Upper lobe of right lung (tissue), 1 donor: ENCODE data around the gene ACTL7B. TPM values are rescaled to one million over a fixed set of nuclear protein-coding genes. Genes with fewer than 3 reads are reported as not detected.
"Not testable (repeated sequence)": the region's sequence is repeated elsewhere in the genome, so short reads cannot be mapped to it uniquely, and the experiment has no call there.

Source experiments
- ATAC-seq: fragments of 200-7000 bp; cut with Tn5 transposase; one replicate; pipeline ENCODE4 v1.9.1; 2020; ENCODE audit warnings: mild to moderate bottlenecking, moderate library complexity
- DNase-seq: peaks from one replicate; pipeline ENCODE4 v3.0.0-alpha.2; 2020
- H3K27ac ChIP-seq: fragments of 200-600 bp; one replicate; pipeline ENCODE4 v1.8.0; 2022
- H3K27me3 ChIP-seq: fragments of 200-600 bp; one replicate; pipeline ENCODE4 v1.8.0; 2022; ENCODE audit warnings: mild to moderate bottlenecking
- H3K36me3 ChIP-seq: fragments of 200-600 bp; one replicate; pipeline ENCODE4 v1.8.0; 2022
- H3K4me1 ChIP-seq: fragments of 200-600 bp; one replicate; pipeline ENCODE4 v1.8.0; 2022
- H3K4me3 ChIP-seq: fragments of 200-600 bp; one replicate; pipeline ENCODE4 v1.8.0; 2022; ENCODE audit warnings: mild to moderate bottlenecking
- H3K9me3 ChIP-seq: fragments of 200-600 bp; one replicate; pipeline ENCODE4 v1.8.0; 2022
- intact Hi-C: fragments of 100-400 bp; cut with DNase I; formaldehyde crosslinking; loops from one replicate; pipeline ENCODE4 v1.11.0; 2022
- long read RNA-seq: library from polyadenylated mRNA; unstranded; transcript quantifications from one replicate; pipeline ENCODE4 v2.0.0, GENCODE V29; 2021
- total RNA-seq: library from RNA; stranded (reverse); fragmentation: NEBNext Ultra II Directional; extraction: Animal tissue kit (Norgen Biotek cat#: 25700); gene quantifications from one replicate; pipeline ENCODE4 v1.2.1, GENCODE V29; 2021
- TF ChIP-seq, protein P1 (sequence below): fragments of 200-600 bp; IDR thresholded peaks from one replicate; pipeline ENCODE4 v1.8.0; 2022; ENCODE audit warnings: antibody characterized with exemption
- donor health status: DM: no; HTN: yes; CAD: no; lungs with severe emphysema.

ACTL7B gene, protein sequence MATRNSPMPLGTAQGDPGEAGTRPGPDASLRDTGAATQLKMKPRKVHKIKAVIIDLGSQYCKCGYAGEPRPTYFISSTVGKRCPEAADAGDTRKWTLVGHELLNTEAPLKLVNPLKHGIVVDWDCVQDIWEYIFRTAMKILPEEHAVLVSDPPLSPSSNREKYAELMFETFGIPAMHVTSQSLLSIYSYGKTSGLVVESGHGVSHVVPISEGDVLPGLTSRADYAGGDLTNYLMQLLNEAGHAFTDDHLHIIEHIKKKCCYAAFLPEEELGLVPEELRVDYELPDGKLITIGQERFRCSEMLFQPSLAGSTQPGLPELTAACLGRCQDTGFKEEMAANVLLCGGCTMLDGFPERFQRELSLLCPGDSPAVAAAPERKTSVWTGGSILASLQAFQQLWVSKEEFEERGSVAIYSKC
- not detected for total RNA-seq
- long read RNA-seq, result 0 reads

DNA sequence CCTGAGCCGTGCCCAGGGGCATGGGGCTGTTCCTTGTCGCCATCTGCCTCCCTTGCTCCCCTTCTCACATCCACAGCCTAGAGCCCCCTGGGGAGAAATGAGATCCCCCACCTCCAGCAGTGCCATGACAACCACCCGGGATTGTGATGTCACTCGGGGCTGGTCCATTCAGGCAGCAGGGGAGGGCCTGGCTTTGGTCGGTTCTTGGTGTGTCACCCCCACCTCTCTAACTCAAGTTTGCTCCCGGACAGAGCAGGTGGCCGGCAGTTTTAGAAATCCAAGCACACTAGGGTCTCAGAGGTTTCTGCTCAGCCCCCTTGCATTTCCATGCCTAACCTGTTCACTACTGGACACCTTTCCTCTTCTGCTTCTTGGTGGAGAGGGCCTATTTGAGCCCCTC lies at the start of gene ACTL7B:
TSS of gene ACTL7B (minus strand) at position 99 of the 400 bp plus-strand sequence. CDS start at position 43, 56 bp downstream.
- H3K9me3 ChIP-seq, result no peaks in the 10 kb centered on the region
- no peak within 1 kb of the TSS for H3K4me3 ChIP-seq
- H3K27ac ChIP-seq, result no peak within 1 kb of the TSS
- intact Hi-C loops, result no loop called here
- no peaks in the 10 kb centered on the region for H3K36me3 ChIP-seq
- no peaks in the 10 kb centered on the region for H3K27me3 ChIP-seq
- no peaks in the 10 kb centered on the region for H3K4me1 ChIP-seq
- ATAC-seq (no peak), DNase-seq (no peak)
- TF ChIP-seq, protein P1, sequence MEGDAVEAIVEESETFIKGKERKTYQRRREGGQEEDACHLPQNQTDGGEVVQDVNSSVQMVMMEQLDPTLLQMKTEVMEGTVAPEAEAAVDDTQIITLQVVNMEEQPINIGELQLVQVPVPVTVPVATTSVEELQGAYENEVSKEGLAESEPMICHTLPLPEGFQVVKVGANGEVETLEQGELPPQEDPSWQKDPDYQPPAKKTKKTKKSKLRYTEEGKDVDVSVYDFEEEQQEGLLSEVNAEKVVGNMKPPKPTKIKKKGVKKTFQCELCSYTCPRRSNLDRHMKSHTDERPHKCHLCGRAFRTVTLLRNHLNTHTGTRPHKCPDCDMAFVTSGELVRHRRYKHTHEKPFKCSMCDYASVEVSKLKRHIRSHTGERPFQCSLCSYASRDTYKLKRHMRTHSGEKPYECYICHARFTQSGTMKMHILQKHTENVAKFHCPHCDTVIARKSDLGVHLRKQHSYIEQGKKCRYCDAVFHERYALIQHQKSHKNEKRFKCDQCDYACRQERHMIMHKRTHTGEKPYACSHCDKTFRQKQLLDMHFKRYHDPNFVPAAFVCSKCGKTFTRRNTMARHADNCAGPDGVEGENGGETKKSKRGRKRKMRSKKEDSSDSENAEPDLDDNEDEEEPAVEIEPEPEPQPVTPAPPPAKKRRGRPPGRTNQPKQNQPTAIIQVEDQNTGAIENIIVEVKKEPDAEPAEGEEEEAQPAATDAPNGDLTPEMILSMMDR, result no peak

DNA sequence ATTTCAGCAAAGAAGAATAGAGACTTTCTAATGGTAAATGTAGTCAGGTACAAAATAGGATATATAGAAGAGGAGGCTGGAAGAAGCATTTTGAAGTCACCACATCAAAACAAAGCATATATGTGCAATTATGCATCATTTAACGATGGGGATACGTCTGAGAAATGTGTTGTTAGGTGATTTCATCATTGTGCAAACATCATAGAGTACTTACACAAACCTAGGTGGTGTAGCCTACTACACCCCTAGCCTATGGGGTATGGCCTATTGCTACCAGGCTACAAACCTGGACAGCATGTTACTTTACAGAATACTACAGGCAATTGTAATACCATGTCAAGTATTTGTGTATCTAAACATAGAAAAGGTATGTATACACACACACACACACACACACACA lies 49.7 kb upstream of the ACTL7B start:
- ATAC-seq (no peak), DNase-seq (no peak)
- peaks cover 96% of the 10 kb centered on the region for H3K36me3 ChIP-seq
- no peaks in the 10 kb centered on the region for H3K9me3 ChIP-seq
- TF ChIP-seq, protein P1, result no peak
- H3K4me1 ChIP-seq, result no peaks in the 10 kb centered on the region
- no peak overlapping the region for H3K4me3 ChIP-seq
- H3K27me3 ChIP-seq, result no peaks in the 10 kb centered on the region
- no peak overlapping the region for H3K27ac ChIP-seq
- intact Hi-C loops, result no loop called here

DNA sequence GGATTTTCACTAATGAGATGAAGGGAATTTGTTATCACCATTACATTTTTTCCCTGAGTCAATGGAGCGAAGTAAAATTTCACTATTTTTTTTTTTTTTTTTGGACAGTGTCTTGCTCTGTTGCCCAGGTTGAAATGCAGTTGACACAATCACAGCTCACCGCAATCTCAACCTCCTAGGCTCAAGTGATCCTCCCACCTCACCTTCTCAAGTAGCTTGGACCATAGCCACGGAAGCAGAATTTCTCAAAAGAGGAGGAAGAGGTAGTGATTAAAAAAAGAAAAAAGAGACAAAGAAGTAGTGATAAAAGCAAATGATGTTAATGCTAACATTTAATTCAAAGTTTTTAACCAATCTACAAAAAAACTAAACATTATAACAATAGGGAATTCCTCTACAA lies 48.4 kb upstream of the ACTL7B start:
- Histone ChIP-seq H3K27me3 (no peaks in the 10 kb centered on the region), H3K4me1 (no peaks in the 10 kb centered on the region), H3K27ac (no peak overlapping the region), H3K36me3 (peaks cover 96% of the 10 kb centered on the region), H3K4me3 (no peak overlapping the region), H3K9me3 (no peaks in the 10 kb centered on the region)
- no peak for ATAC-seq
- intact Hi-C loops, result no loop called here
- TF ChIP-seq, protein P1, result no peak
- DNase-seq, result no peak

DNA sequence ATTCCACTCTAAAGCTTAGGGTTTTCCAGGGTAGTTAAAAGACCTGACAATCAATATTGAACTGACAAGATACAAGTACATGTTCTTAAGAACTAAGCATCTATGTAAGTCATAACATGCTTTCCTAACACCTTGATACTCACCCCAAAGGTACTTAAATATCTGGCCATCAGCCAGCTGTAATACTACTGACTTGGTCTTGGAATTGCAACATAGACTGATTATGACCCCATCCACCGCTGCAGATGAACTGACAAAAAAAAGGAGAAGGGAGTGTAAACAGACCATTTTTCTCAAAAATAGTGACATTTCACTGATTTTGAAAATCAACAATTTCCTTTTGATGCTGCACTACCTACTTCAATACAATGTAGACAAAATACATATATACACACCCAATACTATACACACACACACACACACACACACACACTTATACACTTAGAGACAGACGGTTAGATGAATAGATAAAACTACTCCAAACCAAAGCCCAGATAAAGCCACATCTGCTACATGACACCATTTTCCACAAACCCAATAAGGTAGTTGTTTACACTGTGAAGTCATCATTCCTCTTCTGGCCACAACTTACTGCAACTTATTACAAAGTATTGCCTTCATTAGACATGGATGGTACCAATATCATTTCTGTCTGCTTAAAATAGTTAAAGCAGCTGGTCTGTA lies 47.8 kb upstream of the ACTL7B start:
- H3K27me3 ChIP-seq, result no peaks in the 10 kb centered on the region
- peaks cover 96% of the 10 kb centered on the region for H3K36me3 ChIP-seq
- no peak overlapping the region for H3K27ac ChIP-seq
- ATAC-seq (no peak), DNase-seq (no peak)
- H3K9me3 ChIP-seq, result no peaks in the 10 kb centered on the region
- TF ChIP-seq, protein P1, result no peak
- no peak overlapping the region for H3K4me3 ChIP-seq
- no peaks in the 10 kb centered on the region for H3K4me1 ChIP-seq
- intact Hi-C loops, result no loop called here

DNA sequence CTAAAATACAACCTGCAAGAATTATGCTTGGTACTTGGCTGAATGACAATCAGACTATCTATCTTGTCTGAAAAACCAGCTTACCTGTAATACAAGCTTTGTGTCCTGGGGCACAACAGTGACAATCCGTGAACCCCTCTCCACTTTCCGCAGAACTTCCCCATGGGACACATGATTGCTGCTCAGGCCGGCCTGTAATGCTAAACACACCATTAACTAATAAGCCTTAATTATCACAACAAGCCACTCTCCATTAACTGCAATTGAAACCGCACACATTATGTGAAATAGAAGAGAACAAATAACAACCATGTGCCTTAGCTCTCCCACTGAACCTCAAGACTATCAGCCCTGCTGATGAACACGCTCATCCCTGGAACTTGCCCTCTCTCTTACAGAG lies 44.4 kb upstream of the ACTL7B start:
- Histone ChIP-seq H3K27me3 (no peaks in the 10 kb centered on the region), H3K27ac (no peak overlapping the region), H3K9me3 (no peaks in the 10 kb centered on the region), H3K4me3 (no peak overlapping the region), H3K36me3 (peaks cover 97% of the 10 kb centered on the region), H3K4me1 (no peaks in the 10 kb centered on the region)
- no peak for DNase-seq
- TF ChIP-seq, protein P1, result no peak
- no peak for ATAC-seq
- intact Hi-C loops, result no loop called here

DNA sequence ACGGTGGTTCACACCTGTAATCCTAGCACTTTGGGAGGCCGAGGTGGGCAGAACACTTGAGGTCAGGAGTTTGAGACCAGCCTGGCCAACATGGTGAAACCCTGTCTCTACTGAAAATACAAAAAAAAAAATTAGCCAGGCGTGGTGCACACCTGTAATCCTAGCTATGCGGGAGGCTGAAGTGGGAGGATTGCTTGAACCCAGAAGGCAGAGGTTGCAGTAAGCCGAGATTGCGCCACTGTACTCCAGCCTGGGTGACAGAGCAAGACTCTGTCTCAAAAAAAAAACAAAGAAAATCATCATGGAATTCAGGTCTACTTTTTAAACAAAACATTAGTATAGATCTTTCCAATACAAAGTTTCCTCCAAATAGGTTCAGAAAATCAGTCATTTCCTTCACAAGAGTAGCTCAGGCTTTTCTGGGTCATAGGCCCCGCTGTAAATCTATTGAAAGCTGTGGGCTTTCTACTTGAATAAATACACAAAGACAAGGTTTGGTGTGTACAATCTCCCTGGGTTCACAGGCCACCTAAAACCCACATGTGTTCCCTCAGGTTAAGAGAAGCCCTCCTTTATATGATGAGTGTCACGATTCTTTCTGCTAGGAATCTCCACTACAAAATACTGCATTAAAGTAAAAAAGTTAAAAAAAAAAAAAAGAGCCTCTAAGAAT lies 43.4 kb upstream of the ACTL7B start:
- intact Hi-C loops, ATAC-seq, H3K9me3 ChIP-seq, H3K27ac ChIP-seq, DNase-seq, H3K27me3 ChIP-seq, H3K4me3 ChIP-seq, H3K4me1 ChIP-seq: not testable (repeated sequence)
- peaks cover 96% of the 10 kb centered on the region for H3K36me3 ChIP-seq
